Stimulated activated CD4-positive, alpha-beta T cell treated with anti-CD3 and anti-CD28 coated beads, Interleukin-1b, Interleukin-23, amount 100 ng/mL, for 24 hours (primary cell): ENCODE results near the gene PRDM16.

Source experiments
- DNase-seq, 4 experiments: peaks; one replicate each; pipeline ENCODE4 v3.0.0-alpha.2; 2020; ENCODE audit warnings: low read depth in 4 of 4, low spot score in 1 of 4

The PRDM16 gene

GRCh38 chr1:3068564-3069431, at the start of gene PRDM16:
Gene PRDM16 (plus strand): TSS chr1:3069203. CDS start chr1:3069260, 57 bp downstream.
- DNase-seq, result peak in 1 of 4 experiments; percentile 16

DNA sequence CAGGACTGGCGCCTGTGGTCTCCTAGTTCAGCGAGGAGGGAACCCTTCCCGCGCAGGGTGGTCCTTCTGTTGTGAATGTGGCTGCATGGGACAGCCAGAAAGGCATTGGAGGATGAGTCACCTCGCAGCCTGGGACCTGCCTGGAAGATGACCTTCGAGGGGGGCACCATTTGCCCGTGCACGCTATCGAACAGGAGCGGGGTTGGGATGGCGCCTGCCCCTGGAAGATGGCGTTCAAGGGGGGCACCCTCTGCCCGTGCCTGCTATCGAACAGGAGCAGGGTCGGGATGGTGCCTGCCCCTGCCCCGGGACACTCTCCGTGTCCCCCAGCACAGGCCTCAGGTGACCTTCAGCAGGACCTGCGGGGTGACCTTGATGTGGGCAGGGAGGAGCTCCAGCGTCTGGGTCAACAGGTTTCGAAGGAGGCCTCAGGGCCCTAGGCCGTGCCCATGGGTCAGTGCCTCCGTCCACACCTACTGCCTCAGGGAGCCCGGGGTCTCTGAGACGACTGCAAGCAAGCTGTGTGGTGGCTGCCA, 49.4 kb upstream of the PRDM16 start:
- DNase-seq, result no peak

DNA sequence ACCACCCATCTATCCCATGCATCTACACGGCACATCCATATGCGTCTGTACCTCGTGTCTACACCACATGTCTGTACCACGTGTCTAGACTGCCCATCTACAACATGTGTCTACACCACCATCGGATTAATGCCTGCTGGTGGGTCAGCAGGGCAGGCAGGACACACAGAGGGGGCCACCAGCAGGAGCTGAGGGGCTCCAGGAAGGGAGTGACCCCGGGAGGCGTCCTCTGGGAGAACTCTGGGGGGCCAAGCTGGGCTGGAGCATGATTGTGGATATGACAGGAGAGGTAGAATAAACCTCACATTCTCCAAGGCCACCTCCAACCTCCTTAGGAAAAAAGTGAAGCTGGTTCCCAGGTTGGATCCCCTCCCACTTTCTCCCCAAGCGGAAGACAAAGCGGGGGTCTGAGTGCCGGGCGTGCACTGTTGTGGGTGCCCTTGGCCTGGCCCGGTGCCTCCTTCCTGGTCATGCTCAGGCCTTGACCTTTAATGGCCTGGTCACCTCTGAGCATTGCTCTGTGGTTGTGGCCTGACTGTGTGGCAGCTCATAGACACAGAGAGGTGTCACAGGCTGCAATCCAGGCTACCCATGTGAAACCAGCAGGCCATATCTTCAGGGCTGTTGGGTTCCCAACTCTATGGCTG, 48.6 kb upstream of the PRDM16 start:
- no peak for DNase-seq

- DNase-seq, result no peak
Measured at GRCh38 chr1:3021233-3021671, 47.8 kb upstream of the PRDM16 start, which contains the start of gene ACTRT2. Gene ACTRT2 (plus strand): TSS chr1:3021467. CDS start chr1:3021687, 220 bp downstream.

DNA sequence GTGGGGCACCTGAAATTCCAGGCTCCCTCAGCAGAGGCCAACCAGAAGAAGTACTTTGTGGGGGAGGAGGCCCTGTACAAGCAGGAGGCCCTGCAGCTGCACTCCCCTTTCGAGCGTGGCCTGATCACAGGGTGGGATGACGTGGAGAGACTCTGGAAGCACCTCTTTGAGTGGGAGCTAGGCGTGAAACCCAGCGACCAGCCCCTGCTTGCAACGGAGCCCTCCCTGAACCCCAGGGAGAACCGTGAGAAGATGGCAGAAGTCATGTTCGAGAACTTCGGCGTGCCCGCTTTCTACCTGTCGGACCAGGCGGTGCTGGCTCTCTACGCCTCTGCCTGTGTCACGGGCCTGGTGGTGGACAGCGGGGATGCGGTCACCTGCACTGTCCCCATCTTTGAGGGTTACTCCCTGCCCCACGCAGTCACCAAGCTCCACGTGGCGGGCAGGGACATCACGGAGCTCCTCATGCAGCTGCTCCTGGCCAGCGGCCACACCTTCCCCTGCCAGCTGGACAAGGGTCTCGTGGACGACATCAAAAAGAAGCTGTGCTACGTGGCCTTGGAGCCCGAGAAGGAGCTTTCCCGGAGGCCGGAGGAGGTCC, 47.1 kb upstream of the PRDM16 start:
- no peak for DNase-seq

GRCh38 chr1:3022511-3022973, 46.5 kb upstream of the PRDM16 start:
- DNase-seq, result no peak

- DNase-seq, result no peak
Measured at GRCh38 chr1:3022976-3023375, 46.0 kb upstream of the PRDM16 start.

DNA sequence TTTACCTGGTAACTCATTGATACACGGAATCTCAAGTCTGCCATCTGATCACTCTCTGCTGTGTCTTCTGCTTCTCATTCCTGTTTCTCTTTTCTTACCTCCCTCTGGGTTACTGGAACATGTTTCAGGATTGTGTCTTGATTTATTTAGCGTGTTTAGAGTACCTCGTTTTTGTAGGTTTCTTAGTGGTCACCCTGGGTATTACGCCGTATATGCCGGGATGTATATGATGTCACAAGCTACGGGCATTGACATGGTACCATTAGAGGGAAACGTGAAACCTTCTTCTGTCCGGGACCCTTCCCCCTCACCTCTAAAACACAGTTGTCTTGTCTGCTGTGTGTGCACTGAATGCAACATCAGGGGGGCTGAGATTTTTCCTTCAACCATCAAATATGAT, 45.0 kb upstream of the PRDM16 start:
- no peak for DNase-seq

- no peak for DNase-seq
Measured at GRCh38 chr1:3024588-3024987, 44.4 kb upstream of the PRDM16 start.

- DNase-seq, result no peak
Measured at GRCh38 chr1:3026124-3026523, 42.9 kb upstream of the PRDM16 start.

DNA sequence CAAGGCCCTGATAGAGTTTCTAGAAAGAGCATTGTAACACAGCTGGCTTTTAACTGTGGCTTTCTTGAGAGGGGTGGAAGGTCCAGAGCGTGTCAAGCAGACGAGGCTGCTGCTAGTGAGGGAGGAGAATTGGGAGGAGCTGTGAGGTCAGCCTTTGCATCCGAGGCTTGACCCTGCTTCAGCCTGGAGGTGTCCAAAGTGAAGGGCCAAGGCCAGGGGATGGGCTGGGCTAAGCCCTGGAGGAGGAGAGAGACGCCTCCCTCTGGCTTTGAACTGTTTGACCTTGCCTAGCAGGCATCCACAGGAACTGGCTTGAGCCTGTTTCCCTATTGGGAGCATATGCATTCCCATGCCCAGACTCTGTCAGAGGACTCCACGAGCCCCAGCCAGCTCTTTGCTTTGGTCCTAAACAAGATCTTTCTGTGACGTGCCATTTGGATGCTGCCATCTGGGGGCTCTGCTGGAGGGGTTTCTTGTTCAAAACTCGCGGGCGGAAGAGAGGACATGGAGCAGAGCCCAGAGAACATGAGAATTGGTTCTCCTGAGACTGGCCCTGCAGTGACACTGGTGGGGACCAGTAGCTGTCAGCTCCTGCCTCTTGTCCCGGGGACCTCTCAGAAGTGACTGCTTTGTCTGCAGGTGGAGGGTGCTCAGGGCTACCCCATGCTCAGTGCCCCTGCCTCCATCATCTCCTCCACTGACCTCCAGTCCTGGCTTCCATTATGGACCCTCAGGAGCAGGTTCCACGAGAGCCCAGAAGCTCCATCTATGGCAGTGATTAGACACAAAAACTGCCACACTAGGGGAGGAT, 42.2 kb upstream of the PRDM16 start:
- no peak for DNase-seq

DNA sequence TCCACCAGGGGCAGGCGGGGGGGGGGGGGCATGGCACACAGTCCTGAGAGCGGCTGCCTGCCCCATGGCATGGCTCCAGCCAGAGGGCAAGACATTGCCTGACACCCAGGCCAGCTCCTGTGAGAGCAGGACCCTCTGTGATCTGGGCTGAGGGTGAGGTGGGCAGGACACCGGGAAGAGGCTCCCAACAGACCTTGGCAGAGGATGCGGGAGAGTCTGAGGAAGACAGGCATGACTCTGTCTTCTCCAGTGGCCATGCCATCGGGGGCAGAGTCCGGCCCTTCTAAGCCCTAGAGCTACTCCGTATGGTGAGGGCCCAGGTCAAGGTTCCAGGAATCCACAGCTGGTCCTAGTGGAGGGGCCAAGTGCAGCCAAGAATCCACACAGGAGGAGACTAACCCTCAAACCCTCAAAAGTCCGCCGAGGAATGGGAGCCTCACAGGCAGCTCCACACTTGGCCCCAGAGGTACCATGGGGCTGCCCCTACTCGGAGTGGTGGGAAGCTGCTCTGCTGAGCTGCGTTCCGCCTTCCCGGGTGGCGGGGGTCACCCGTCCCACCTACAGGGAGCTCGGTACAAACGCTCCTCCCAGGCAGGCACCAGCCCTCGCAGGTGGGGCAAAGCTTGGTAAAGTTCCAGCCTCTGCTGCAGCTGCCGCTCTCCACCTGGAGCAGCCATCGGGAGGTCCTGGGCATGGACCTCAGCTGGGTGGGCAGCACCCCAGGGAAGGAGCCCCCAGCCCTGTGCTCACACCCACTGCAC, 41.2 kb upstream of the PRDM16 start:
- DNase-seq, result no peak

- DNase-seq, result no peak
Measured at GRCh38 chr1:3028531-3029282, 40.3 kb upstream of the PRDM16 start.

- no peak for DNase-seq
Measured at GRCh38 chr1:3029481-3029961, 39.5 kb upstream of the PRDM16 start.

GRCh38 chr1:3029991-3030662, 38.9 kb upstream of the PRDM16 start:
- no peak for DNase-seq

DNA sequence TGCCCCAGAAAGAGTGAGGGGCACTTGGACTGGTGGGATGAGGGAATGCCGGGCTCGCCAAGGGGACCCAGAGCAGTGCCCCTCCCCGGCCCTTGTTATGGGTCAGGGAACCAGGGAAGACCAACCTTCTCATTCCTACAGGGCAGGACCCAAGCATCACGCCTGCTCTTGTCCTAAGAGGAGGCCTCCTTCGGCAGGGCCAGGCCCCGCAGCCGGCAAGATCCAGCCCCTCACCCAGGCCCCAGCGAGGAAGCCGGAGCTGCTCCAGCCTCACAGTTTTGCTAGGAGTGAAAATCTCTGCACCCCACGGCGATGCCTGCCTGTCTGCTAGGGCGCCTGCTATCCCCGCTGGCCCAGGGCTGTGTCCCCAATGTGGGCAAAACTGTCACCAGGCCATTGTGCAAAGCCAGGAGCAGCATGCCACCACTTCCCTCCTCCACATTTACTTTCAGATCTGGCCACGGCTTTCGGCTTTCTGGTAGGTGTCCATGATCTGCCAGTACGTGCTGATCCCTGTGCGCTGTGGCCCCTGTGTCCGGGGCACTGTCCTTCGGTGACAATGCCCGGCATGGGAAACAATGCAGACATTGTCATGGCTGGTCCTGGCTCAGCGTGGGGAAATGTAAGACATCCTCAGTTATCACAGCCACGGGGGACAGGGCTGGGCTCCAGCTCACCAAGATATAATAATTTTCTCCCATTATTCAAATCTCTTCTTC, 38.2 kb upstream of the PRDM16 start:
- DNase-seq, result no peak

- DNase-seq, result no peak
Measured at GRCh38 chr1:3031401-3032221, 37.4 kb upstream of the PRDM16 start.
